H1 (cell line): ENCODE data around the gene SPOCK2. TPM values are rescaled to one million over a fixed set of nuclear protein-coding genes. Genes with fewer than 3 reads are reported as not detected.

ENCODE experiments used
- CTCF ChIA-PET: fragments of 300-600 bp; sonication (Branson Sonifier 250); formaldehyde crosslinking; loops from one replicate; lab custom pipeline; 2021; ENCODE audit not compliant: partially characterized antibody; lab: Charles Lee
- POLR2A ChIA-PET: fragments of 300-600 bp; sonication (Branson Sonifier 250); formaldehyde crosslinking; loops from one replicate; lab custom pipeline; 2021; ENCODE audit warnings: inconsistent platforms; ENCODE audit not compliant: partially characterized antibody; lab: Charles Lee
- DNase-seq, 2 experiments: peaks; one replicate each; pipeline versions ENCODE4 v3.0.0 to v3.0.0-alpha.2; 2010 to 2022; ENCODE audit warnings: low spot score in 2 of 2, low read depth in 1 of 2, mixed read lengths in 1 of 2
- FAIRE-seq: peaks from 2 replicates; lab custom pipeline; 2011; peaks lifted over from hg19 to GRCh38; lab: Jason Lieb, UNC
- H2AFZ ChIP-seq: 2 replicates; pipeline ENCODE4 v1.8.1; 2012; ENCODE audit warnings: low read length, inconsistent platforms
- H2AK5ac ChIP-seq: 2 replicates; pipeline ENCODE4 v1.6.1; 2013; ENCODE audit warnings: low read depth, low read length
- H2BK120ac ChIP-seq: replicated peaks from 2 replicates; pipeline ENCODE3; 2013; ENCODE audit warnings: low read depth, low read length, inconsistent platforms
- H2BK12ac ChIP-seq: 2 replicates; pipeline ENCODE4 v1.6.1; 2013; ENCODE audit warnings: low read depth, low read length
- H2BK15ac ChIP-seq: 2 replicates; pipeline ENCODE4 v1.6.1; 2013; ENCODE audit warnings: low read length
- H2BK20ac ChIP-seq: 2 replicates; pipeline ENCODE4 v1.6.1; 2013; ENCODE audit warnings: low read length
- H2BK5ac ChIP-seq: 2 replicates; pipeline ENCODE4 v1.6.1; 2013; ENCODE audit warnings: low read depth, low read length
- H3K14ac ChIP-seq: 2 replicates; pipeline ENCODE4 v1.6.1; 2013; ENCODE audit warnings: inconsistent platforms; ENCODE audit not compliant: insufficient read length
- H3K18ac ChIP-seq: 2 replicates; pipeline ENCODE4 v1.6.1; 2013; ENCODE audit warnings: low read length; ENCODE audit errors: extremely low read depth
- H3K23ac ChIP-seq: 2 replicates; pipeline ENCODE4 v1.6.1; 2013; ENCODE audit warnings: inconsistent platforms; ENCODE audit not compliant: insufficient read length
- H3K23me2 ChIP-seq: 2 replicates; pipeline ENCODE4 v1.6.1; 2013; ENCODE audit warnings: low read depth, low read length
- H3K27ac ChIP-seq: 2 replicates; pipeline ENCODE4 v1.6.1; 2011; ENCODE audit warnings: low read depth, low read length, inconsistent platforms
- H3K27me3 ChIP-seq, 4 experiments: replicated peaks in 1 of 4; 1 replicate in 1 of 4; 2 replicates in 3 of 4; pipeline versions ENCODE4 v1.6.1 to v1.8.1; 2011 to 2013; ENCODE audit warnings: low read length in 3 of 4, mild to moderate bottlenecking in 3 of 4, inconsistent platforms in 2 of 4, mixed read lengths in 2 of 4, moderate library complexity in 1 of 4; ENCODE audit not compliant: control insufficient read depth in 3 of 4, insufficient read depth in 3 of 4; ENCODE audit errors: extremely low read depth in 1 of 4
- H3K36me3 ChIP-seq, 4 experiments: 2 replicates each; pipeline versions ENCODE4 v1.6.1 to v1.8.1; 2011 to 2013; ENCODE audit warnings: mild to moderate bottlenecking in 4 of 4, low read length in 3 of 4, moderate library complexity in 2 of 4, control low read depth in 1 of 4, inconsistent platforms in 1 of 4; ENCODE audit not compliant: insufficient read depth in 4 of 4, control insufficient read depth in 2 of 4
- H3K4ac ChIP-seq: replicated peaks from 2 replicates; pipeline ENCODE3; 2013; ENCODE audit warnings: low read length, low read depth, mixed read lengths, inconsistent platforms; ENCODE audit not compliant: insufficient read length
- H3K4me1 ChIP-seq, 4 experiments: replicated peaks in 1 of 4; 1 replicate in 1 of 4; 2 replicates in 3 of 4; pipeline versions ENCODE4 v1.6.1 to v1.8.1; 2011 to 2013; ENCODE audit warnings: low read length in 3 of 4, inconsistent platforms in 2 of 4, mixed read lengths in 1 of 4; ENCODE audit not compliant: insufficient read depth in 4 of 4, control insufficient read depth in 3 of 4
- H3K4me2 ChIP-seq, 2 experiments: 2 replicates each; pipeline versions ENCODE4 v1.6.1 to v1.8.1; 2011 to 2013; ENCODE audit warnings: low read depth in 2 of 2, low read length in 2 of 2, control low read depth in 1 of 2, inconsistent platforms in 1 of 2, mild to moderate bottlenecking in 1 of 2; ENCODE audit not compliant: insufficient read depth in 1 of 2
- H3K4me3 ChIP-seq, 4 experiments: fragments of 200-600, 300-600 bp in 1 of 4; sonication (generic), shearing (Covaris generic), sonication (Bioruptor Twin) in 1 of 4; 2 replicates each; pipeline versions ENCODE4 v1.5.1 to v1.8.1; 2011 to 2016; ENCODE audit warnings: low read length in 4 of 4, low read depth in 3 of 4, control low read depth in 2 of 4, inconsistent platforms in 2 of 4, mild to moderate bottlenecking in 2 of 4, mixed read lengths in 1 of 4, moderate library complexity in 1 of 4; ENCODE audit not compliant: insufficient read depth in 2 of 4; ENCODE audit errors: extremely low read depth in 1 of 4
- H3K56ac ChIP-seq: replicated peaks from 2 replicates; pipeline ENCODE3; 2013; ENCODE audit warnings: low read depth, mild to moderate bottlenecking, mixed read lengths, low read length, inconsistent platforms; ENCODE audit not compliant: insufficient read length
- H3K79me1 ChIP-seq: 2 replicates; pipeline ENCODE4 v1.6.1; 2013; ENCODE audit warnings: low read depth, low read length, control low read depth
- H3K79me2 ChIP-seq, 2 experiments: 2 replicates each; pipeline versions ENCODE4 v1.6.1 to v1.8.1; 2012 to 2013; ENCODE audit warnings: low read length in 2 of 2, mild to moderate bottlenecking in 2 of 2, inconsistent platforms in 1 of 2; ENCODE audit not compliant: insufficient read depth in 2 of 2, control insufficient read depth in 1 of 2
- H3K9ac ChIP-seq, 4 experiments: replicated peaks in 1 of 4; 1 replicate in 1 of 4; 2 replicates in 3 of 4; pipeline versions ENCODE4 v1.6.1 to v1.8.1; 2011 to 2013; ENCODE audit warnings: low read depth in 3 of 4, low read length in 3 of 4, control low read depth in 2 of 4, mild to moderate bottlenecking in 2 of 4, moderate library complexity in 2 of 4, inconsistent platforms in 1 of 4; ENCODE audit errors: extremely low read depth in 1 of 4
- H3K9me3 ChIP-seq, 2 experiments: 2 replicates each; pipeline versions ENCODE4 v1.6.1 to v1.8.1; 2012 to 2013; ENCODE audit warnings: mild to moderate bottlenecking in 2 of 2, moderate library complexity in 2 of 2, control low read depth in 1 of 2, inconsistent platforms in 1 of 2, low read depth in 1 of 2, low read length in 1 of 2, mixed read lengths in 1 of 2; ENCODE audit not compliant: insufficient read depth in 2 of 2
- H4K20me1 ChIP-seq, 2 experiments: replicated peaks in 1 of 2; 2 replicates each; pipeline versions ENCODE3 to v1.8.1; 2011 to 2013; ENCODE audit warnings: inconsistent platforms in 2 of 2, low read length in 2 of 2, mild to moderate bottlenecking in 1 of 2; ENCODE audit not compliant: insufficient read depth in 2 of 2, control insufficient read depth in 1 of 2
- H4K5ac ChIP-seq: 2 replicates; pipeline ENCODE4 v1.6.1; 2013; ENCODE audit warnings: low read length, low read depth, mixed read lengths, inconsistent platforms; ENCODE audit not compliant: insufficient read length
- H4K8ac ChIP-seq: 2 replicates; pipeline ENCODE4 v1.8.0; 2013; ENCODE audit warnings: mild to moderate bottlenecking, moderate library complexity, low read length, inconsistent platforms; ENCODE audit not compliant: insufficient read depth; ENCODE audit errors: extremely low read depth
- H4K91ac ChIP-seq: replicated peaks from 2 replicates; pipeline ENCODE3; 2013; ENCODE audit warnings: low read length, mixed read lengths, inconsistent platforms; ENCODE audit not compliant: insufficient read length
- NRF1 ChIP-seq: IDR thresholded peaks from 2 replicates; pipeline ENCODE4 v1.6.1; 2011; ENCODE audit warnings: mild to moderate bottlenecking, low read depth, low read length, improper control_type of control experiment
- WGBS, 2 experiments: shearing (Covaris generic) in 1 of 2; methylation state at CpG; one replicate each; pipeline versions ENCODE4 v1.1.6 to v1.1.7; 2013 to 2015; ENCODE audit warnings: low lambda C conversion rate in 2 of 2, mixed read lengths in 2 of 2, inconsistent platforms in 1 of 2, low coverage in 1 of 2, missing lambda C conversion rate in 1 of 2; ENCODE audit not compliant: insufficient replicate concordance in 2 of 2, insufficient coverage in 1 of 2, insufficient read length in 1 of 2; ENCODE audit errors: extremely low coverage in 1 of 2, missing lambda C conversion rate in 1 of 2; 5-methylcytosine and 5-hydroxymethylcytosine counted together
- polyA plus RNA-seq, 7 experiments: library from polyadenylated mRNA; depleted of rRNA in 3 of 7; stranded (reverse) in 5 of 7; unstranded in 2 of 7; fragments of >200 nt in 5 of 7; fragments of 200-250 nt in 2 of 7; gene quantifications; 1 replicate in 5 of 7; 2 replicates in 1 of 7; 4 replicates in 1 of 7; pipeline versions ENCODE4 v1.2.1 to v1.2.3, GENCODE V29; 2011 to 2013; ENCODE audit warnings: missing spikeins in 2 of 7, mixed read lengths in 2 of 7
- total RNA-seq: library from RNA; stranded (reverse); fragmentation: NEBNext Ultra II Directional; extraction: Animal tissue kit (Norgen Biotek cat#: 25700); gene quantifications from 2 replicates; pipeline ENCODE4 v1.2.1, GENCODE V29; 2021

The SPOCK2 gene
- total and polyA plus RNA-seq, 2 of the 8 experiments (the other 6 are each of a cell fraction or from before 2014, with no cell fraction given), result 1.5 to 1.9 TPM

DNA sequence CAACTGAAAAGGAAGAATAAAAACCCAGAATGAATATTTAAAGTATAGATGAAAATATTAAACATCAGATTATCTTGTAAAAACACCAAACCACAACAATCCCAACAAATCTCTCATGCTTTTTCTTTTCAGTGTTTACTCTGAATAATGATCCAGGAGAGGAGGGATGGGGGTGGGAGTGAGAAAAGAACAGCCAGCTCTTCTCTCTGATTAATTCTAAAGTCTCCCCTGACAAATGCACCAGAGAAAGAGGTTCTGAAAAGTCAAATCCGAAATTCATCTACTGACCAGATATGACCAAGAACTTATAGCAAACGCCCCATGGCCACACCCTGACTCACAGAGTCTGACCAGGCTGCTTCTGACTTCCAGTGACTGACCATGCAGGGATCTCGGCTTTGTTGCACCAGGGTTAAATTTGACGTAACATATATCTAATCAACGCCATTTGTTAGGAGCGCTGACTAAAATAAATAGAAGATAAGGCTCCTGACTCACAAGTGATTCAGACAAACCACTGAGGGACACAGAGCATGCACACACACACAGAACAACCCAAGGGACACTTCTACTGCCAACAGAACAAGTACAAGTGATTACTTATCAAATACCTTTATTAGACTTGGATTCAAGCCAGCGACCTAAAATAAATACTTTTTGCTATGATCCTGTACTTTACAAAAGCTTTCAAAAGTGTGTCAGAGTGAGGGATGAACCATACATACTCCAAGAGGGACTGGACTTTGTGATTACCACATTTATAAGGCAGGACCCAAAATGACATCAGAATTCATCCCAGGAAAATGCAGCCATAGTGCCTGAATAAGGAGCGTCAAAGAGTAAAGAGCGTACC is 9.3 kb upstream of the SPOCK2 start:
- Histone ChIP-seq H2BK5ac (no peak overlapping the region), H3K27ac (no peak overlapping the region), H3K27me3 (no peaks in the 10 kb centered on the region), H4K20me1 (no peaks in the 10 kb centered on the region), H3K79me2 (no peaks in the 10 kb centered on the region), H3K9ac (no peak overlapping the region), H2BK120ac (no peak overlapping the region), H3K23me2 (no peaks in the 10 kb centered on the region), H3K23ac (no peak overlapping the region), H4K91ac (no peak overlapping the region), H3K14ac (no peak overlapping the region), H2BK20ac (no peak overlapping the region), H3K79me1 (no peaks in the 10 kb centered on the region), H2AK5ac (no peak overlapping the region), H3K56ac (no peak overlapping the region), H3K4me1 (no peaks in the 10 kb centered on the region), H2BK12ac (no peak overlapping the region), H4K8ac (no peak overlapping the region), H4K5ac (no peak overlapping the region), H2AFZ (no peak overlapping the region), H2BK15ac (no peak overlapping the region), H3K4me2 (no peak overlapping the region), H3K9me3 (no peaks in the 10 kb centered on the region), H3K4me3 (no peak overlapping the region), H3K36me3 (peaks cover 0 to 7% (median 2%) of the 10 kb centered on the region in 4 experiments; a peak in 4 of 8 replicates), H3K4ac (no peak overlapping the region), H3K18ac (no peak overlapping the region)
- no peak for FAIRE-seq
- DNase-seq, result no peak
- WGBS, 2 experiments, result 90% methylated on average over 9 of the region's 9 CpGs; no CpG with 5 or more reads in 1 of the 2 experiments
- ChIA-PET POLR2A (interaction anchor here (1.2 kb wide), 1 partner anchor 175 kb away, joined by 3 read pairs; no protein-coding TSS in a partner anchor), CTCF (no interaction called here)
- no peak for TF ChIP-seq NRF1
